HK-2 (cell line): Measurements from ENCODE around the gene PRR20C.
"Not testable (repeated sequence)": the region's sequence is repeated elsewhere in the genome, so short reads cannot be mapped to it uniquely, and the experiment has no call there.

ENCODE experiments used
- DNase-seq: peaks from one replicate; pipeline ENCODE4 v3.0.0-alpha.2; 2018; ENCODE audit not compliant: unreplicated experiment

PRR20C gene

DNA sequence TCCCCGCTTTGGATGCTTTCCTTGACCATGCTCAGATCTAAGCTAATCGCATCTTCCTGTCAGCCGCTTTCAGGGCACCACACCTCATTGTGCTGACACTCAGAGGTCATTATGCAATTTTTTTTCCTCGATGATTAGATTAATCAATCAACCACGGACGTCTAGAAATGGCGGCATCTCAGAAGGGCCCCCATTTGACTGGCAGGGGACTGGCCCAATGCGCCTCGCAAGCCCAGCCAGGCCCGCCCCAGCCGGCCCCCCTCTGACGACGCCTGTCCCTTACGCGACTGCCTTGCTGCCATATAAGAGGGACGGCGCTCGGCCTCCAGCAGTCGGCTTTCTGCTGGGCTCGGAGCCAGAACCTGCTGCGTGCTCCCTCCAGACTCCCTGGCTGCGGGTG, at the start of gene PRR20C:
TSS of gene PRR20C (plus strand) at position 301 of the 400 bp plus-strand sequence. CDS start 387 bp downstream, outside the sequence.
- DNase-seq: not testable (repeated sequence)

DNA sequence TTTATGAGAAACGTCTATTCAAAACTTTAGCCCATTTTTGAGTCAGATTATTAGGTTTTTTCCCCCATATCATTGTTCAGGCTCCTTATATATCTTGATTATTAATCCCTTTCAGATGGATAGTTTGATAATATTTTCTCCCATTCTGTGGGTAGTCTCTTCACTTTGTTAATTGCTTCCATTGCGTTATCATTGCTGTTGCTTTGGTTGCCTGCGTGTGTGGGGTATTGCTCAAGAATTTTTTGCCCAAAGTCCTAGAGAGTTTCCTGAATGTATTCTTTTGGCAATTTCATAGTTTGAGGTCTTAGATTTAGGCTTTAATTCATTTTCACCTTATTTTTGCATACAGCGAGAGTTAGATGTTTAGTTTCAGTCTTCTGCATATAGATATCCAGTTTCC, 38.9 kb upstream of the PRR20C start:
- DNase-seq: no peak

GRCh38 chr13:57123681-57124080, 30.2 kb upstream of the PRR20C start:
- DNase-seq: no peak

GRCh38 chr13:57128909-57129308, 25.0 kb upstream of the PRR20C start:
- DNase-seq: no peak

- no peak for DNase-seq
These were observed 17.8 kb upstream of the PRR20C start for GRCh38 chr13:57136093-57136492.

DNA sequence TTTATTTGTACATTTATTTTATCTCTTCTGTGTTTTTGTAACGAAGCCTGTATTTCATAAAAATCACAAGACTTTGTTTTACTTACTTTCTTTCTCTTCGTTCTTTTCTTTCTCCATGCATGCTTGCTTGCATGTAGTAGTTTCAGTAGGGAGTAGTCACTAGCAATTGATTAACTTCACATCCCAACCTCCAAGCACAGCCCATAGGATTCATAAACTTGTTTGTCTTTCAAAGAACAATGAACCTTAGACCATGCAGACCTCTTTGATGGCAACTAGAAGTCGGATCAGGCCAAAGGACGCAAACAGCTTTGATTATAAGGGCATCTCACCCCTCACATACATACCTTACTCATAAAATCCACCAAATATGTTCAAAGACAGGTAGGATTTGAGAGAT, 16.3 kb upstream of the PRR20C start:
- no peak for DNase-seq

GRCh38 chr13:57138988-57139387, 14.9 kb upstream of the PRR20C start:
- DNase-seq: no peak

DNA sequence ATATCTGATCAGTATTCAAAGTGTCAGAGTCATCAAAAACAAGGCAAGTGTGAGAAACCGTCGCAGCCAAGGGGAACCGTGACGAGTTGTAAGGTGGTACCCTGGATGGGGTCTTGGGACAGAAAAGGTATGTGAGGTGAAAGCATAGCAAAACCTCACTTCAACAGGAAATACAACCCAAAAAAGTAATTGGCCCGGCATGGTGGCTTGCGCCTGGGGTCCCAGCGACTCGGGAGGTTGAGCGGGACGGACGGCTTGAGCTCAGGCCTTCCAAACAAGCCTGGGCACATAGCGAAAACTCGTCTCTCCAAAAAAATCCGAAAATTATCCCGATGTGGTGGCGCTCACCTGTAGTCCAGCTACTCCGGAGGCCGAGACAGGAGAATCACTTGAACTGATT, 14.1 kb upstream of the PRR20C start:
- DNase-seq: not testable (repeated sequence)

DNA sequence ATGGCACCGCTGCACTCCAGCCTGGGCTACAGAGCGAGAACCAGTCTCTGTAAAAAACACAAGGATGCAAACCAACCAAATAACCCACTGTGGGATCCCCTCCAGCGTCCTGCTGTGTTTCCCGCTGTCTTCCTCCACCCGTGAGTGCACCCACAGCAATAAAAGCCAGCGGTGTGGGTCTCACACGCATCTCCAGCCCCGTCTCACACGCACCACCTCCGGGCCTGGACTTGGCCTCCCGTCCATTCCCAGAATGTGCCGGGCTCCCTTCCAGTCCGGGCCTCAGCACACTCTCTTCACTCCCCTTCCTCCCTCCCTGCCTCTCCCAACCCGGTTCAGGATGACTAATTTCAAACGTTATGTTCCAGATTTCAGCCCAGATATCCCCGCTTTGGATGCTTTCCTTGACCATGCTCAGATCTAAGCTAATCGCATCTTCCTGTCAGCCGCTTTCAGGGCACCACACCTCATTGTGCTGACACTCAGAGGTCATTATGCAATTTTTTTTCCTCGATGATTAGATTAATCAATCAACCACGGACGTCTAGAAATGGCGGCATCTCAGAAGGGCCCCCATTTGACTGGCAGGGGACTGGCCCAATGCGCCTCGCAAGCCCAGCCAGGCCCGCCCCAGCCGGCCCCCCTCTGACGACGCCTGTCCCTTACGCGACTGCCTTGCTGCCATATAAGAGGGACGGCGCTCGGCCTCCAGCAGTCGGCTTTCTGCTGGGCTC, 13.5 kb upstream of the PRR20C start, which contains the start of gene PRR20A:
TSS of gene PRR20A (plus strand) at position 684 of the 734 bp plus-strand sequence. CDS start 387 bp downstream, outside the sequence.
- DNase-seq: not testable (repeated sequence)

GRCh38 chr13:57147188-57147587, 6.7 kb upstream of the PRR20C start, which contains the start of gene PRR20B:
Gene PRR20B (plus strand): TSS chr13:57147488. CDS start chr13:57147875, 387 bp downstream.
- DNase-seq: not testable (repeated sequence)

- not testable (repeated sequence) for DNase-seq
These were observed 5.8 kb upstream of the PRR20C start for GRCh38 chr13:57148106-57148505.

- not testable (repeated sequence) for DNase-seq
These were observed 6.5 kb downstream of the PRR20C start, which contains the start of gene PRR20D for GRCh38 chr13:57160332-57160731. Gene PRR20D (plus strand): TSS chr13:57160632. CDS start chr13:57161019, 387 bp downstream.

DNA sequence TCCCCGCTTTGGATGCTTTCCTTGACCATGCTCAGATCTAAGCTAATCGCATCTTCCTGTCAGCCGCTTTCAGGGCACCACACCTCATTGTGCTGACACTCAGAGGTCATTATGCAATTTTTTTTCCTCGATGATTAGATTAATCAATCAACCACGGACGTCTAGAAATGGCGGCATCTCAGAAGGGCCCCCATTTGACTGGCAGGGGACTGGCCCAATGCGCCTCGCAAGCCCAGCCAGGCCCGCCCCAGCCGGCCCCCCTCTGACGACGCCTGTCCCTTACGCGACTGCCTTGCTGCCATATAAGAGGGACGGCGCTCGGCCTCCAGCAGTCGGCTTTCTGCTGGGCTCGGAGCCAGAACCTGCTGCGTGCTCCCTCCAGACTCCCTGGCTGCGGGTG, 13.0 kb downstream of the PRR20C start, which contains the start of gene PRR20E:
TSS of gene PRR20E (plus strand) at position 301 of the 400 bp plus-strand sequence. CDS start 387 bp downstream, outside the sequence.
- not testable (repeated sequence) for DNase-seq

DNA sequence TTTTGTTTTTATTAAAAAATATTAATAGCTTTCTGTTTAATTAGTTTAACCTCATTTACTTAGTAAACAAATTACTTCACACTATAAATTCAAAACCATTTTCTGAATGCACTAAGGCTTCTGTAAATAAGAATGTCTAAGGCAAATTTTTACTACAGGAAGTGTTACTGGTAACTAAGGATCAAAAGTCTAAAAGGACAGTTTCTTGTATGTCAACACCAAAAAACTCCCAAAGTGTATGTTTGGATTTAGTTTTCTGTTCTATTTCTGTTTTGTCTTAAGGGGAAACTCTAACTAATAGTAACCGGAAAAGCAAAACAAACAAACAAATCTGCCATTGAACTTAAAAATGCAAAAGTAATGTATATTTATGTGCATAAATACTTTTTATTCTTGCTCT, 37.8 kb downstream of the PRR20C start:
- no peak for DNase-seq
